ENCODE data around the gene CES3.

GRCh38 chr16:66946541-66946940 lies 14.5 kb upstream of the CES3 start:
- TF ChIP-seq CTCF (conservative IDR thresholded peaks at IDR 0.05; ENCODE audit: low read length) (no peak), EZH2phosphoT487 (IDR thresholded peaks at IDR 0.05; ENCODE audit: borderline replicate concordance) (no peak)
